ACHN (cell line): ENCODE results near the gene PDK2.
"Not testable (repeated sequence)": the region's sequence is repeated elsewhere in the genome, so short reads cannot be mapped to it uniquely, and the experiment has no call there.

Experiments
- DNase-seq: peaks from one replicate; pipeline ENCODE4 v3.0.0-alpha.2; 2015
- in situ Hi-C: cut with HindIII; loops from 2 replicates; pipeline ENCODE4 v1.10.0; 2017; ENCODE audit warnings: low sequenced_read_pairs, low pct_ligation_motif_present, low pct_unique_long_range_greater_than_20kb

PDK2 gene

DNA sequence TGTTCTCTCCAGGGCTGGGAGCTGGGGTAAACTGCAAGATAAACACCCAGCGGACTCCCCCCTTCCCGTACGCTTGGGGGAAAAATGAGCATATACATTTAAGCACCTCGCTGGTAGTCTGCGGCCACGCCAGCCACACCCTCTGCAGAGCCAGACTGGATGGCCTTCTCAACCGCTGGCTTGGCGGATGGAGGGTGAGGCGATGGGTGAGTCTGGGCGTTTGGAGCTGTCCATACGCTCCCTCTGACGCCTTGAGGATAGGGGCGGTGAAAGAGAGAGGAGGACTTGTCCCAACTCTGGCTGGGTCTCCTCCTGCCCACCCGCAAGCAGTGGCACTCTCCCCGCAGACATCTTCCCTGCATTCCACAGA lies 38.2 kb upstream of the PDK2 start:
- in situ Hi-C loops, result no loop called here
- peak; percentile 53 for DNase-seq

DNA sequence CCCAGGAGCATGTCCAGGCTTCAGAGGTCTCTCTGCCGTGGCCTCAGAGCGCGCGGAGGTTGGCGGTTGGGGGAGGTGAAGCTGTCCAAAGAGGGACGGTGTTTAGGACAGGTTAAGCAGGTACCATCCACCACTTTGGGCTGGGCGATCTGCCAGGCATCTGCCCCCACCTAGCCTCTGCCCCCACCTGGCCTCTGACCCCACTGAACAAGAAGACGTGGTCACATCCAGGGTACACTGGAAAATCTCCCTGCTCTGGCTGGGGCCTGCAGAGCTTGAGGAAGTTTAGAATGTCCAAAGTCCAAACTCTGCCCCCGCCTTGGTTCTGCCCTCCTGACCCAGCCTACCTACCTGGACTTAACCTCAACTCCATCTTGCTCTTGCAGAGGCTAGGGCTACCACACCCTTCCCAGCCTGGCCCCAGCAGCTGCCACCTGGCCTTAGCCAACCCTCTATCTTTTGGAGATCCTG lies 37.6 kb upstream of the PDK2 start:
- no peak for DNase-seq

DNA sequence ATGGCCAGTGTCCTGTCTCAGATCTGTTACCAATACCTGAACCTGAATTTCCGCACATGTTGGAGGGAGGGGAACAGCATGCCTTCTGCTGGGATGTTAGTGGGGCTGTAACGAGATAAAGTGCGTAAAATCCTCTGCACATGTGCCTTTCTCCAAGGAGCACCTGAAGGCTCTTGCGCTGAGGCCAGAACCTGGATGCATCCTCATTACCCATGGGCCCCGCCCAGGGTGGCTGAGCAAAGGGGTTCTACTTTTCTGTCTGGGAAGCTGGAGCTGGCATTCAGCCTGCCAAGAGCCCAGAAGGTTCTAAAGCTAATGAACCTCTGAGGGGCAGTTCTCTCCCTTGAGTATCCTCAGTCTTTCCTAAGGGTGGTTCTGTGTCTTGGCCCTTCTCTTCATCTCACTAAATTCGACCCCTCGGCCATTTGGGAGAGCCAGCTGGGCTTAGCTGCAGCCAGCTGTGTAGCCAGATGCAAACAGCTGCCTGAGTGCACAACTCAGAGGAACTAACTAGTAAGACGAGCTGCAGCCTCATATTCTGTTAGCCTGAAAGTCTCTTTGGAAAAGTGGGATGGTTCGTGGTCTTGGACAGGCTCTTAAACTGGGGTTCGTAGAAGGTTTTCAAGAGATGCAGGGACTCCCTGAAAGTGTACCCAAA lies 36.7 kb upstream of the PDK2 start:
- in situ Hi-C loops, result no loop called here
- no peak for DNase-seq

More for the DNA sequence above, 37.6 kb upstream of the PDK2 start:
- in situ Hi-C loops, result no loop called here

DNA sequence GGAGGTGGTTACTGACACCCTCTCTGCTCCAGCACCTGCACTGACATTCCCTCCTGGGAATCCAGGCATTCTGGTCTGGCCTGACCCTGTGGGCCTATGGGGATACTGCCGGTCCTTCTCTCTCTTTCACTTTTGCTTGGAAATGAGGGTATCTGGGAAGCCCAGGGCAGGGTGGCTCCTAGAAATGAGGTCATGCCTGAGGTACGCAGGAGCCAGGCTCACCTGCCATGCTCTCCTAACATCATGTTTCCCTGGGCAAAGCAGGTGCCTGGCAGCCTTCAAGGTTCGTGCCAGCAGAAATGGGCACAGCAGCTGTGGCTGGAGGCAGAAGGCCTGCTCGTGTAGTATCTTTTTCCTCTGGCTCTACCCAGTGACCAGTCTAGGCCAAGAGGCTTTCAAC lies 35.9 kb upstream of the PDK2 start:
- no peak for DNase-seq
- in situ Hi-C loops, result no loop called here

DNA sequence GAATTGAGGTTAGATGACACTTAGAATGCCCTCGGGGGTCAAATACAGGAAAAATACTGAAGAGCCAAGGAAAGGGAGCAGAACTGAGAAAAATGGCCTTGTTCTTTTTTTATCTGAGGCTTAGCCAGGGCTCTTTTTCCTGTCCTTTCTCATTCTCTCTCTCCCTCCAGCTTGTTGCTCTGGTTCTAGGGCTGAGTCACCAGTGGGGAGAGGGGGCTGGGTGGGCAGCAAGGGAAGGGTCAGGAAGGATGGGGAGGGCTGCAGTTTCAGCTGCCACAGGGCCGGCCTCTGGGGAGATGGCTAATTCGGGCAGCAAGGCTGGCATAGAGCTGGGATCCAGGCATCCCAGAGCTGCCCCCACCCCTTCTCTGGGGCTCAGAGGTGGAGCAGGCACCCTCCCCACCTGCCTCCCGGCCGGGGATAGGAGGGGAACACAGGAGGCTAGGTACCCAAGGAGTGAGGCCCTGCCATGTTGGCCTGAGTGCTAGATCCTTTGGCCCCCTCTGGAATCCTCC lies 35.3 kb upstream of the PDK2 start:
- in situ Hi-C loops, result no loop called here
- DNase-seq, result no peak

DNA sequence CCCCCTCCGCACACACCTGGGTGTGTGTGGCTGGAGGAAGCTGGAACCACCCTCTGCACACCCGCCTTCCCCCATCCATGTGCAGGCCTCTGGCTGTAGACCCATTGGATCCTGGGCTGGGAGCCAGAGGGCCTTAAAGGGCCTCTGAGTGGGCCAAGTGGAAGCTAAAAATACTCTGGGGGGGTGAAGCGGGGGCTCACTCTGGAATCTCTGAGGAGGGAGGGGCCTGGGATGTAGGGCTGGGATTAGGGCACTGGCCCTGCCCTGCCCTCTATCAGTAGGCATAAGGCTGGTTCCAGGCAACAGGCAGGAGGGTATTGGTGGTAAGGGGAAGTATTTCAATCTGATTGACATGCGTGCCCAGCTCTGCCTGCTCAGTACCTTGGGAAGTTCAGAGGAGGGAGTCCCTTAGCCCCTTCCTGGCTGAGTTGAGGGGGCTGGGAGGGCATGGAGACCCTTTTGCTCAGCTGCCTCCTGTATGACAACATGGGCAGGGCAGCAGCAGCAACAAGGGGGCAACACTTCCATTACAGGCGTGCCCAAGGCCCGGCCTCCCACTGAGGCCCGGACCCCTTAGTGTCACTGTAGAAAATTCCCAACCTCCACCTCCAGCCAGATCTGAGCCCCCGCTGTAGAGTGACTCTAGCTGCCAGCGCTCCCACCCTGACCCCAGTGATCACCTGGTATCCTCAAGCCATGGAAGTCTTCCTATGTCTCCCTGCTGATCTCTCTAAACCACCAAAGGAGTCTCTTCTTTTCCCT lies 34.0 kb upstream of the PDK2 start:
- in situ Hi-C loops, result no loop called here
- peak; percentile 75 for DNase-seq

DNA sequence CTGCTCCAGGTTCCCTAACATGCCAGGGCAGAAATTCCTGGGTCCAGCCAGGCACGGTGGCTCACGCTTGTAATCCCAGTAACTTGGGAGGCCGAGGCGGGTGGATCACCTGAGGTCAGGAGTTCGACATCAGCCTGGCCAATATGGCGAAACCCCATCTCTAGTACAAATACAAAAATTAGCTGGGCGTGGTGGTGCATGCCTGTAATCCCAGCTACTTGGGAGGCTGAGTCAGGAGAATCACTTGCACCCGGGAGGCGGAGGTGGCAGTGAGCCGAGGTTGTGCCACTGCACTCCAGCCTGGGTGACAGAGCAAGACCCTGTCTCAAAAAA lies 33.5 kb upstream of the PDK2 start:
- in situ Hi-C loops, result not testable (repeated sequence)
- peak; percentile 48 for DNase-seq

DNA sequence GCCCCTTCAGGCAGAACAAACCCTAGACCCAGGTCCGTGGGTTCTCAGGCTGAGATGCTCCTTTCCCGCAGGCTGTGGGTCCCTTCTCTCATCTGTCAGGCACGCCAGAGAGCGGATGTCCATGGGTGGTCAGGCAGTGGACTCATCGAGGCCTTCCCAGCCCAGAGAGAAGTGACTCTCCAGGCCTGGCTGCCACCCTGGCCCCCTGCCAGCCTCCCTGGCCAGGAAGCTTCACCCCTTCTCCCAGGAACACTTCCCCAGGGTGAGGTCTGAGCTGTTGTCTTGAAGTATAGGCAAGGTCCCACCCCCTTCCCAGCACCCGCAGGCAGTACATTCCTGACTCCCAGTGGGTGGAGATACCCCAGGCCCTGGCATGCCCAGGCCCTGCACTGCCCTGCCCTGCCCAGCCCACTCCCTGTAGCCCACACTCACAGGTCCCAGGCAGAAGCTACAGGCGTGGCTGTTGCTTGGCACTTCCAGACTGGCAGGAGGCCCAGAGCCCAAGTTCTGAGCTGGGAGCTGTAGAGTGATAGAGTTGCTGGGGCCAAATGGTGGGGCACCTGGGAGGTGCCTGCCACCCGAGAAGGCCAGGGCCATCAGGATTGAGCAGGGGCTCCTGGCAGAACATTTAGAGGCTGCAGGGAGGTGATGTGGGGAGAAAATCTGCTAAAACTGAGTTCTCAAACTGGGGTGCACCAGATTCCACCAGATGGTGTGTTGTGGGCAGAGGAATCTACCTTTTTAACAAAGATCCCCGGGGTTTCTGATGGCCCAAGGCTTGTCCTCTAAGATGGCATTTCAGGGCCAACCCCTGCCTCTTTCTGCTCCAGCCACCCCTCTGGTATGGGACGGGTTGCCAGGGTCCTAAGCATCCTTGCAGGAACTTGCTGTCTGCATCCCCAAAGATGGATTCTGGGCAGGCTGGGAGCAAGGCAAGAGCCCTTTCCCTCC lies 32.6 kb upstream of the PDK2 start:
- peak; percentile 99 for DNase-seq
- in situ Hi-C loops, result no loop called here

DNA sequence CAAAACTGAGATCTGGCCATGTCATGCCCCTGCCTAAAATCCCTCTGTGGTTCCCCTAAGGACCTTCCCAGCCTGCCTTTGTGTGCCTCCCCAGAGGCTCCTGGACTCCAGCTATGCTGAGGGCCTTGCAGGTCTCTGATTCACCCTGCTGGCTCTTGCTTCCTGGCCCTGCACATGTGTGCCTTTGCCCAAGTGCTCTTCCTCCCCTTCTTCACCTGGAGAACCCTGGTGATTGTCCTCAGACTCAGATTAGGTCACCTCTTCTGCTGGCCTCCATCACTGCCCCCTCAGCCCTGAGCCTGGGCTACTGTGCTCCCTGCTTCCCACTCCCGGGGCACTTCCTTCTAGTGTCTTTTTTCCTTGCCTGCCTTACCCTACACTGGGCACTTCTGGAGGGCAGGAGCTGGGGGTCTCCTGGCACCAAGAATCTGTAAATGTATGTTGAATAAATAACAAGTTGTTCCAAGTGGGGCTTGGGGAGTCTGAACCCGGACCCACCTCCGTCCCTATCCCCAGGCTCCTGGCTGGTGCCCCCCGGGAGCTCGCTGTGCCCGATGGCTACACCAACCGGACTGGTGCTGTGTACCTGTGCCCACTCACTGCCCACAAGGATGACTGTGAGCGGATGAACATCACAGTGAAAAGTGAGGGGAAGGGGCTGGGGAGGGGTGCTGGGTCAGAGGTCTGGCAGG lies 31.4 kb upstream of the PDK2 start:
- in situ Hi-C loops, result no loop called here
- peak; percentile 57 for DNase-seq

DNA sequence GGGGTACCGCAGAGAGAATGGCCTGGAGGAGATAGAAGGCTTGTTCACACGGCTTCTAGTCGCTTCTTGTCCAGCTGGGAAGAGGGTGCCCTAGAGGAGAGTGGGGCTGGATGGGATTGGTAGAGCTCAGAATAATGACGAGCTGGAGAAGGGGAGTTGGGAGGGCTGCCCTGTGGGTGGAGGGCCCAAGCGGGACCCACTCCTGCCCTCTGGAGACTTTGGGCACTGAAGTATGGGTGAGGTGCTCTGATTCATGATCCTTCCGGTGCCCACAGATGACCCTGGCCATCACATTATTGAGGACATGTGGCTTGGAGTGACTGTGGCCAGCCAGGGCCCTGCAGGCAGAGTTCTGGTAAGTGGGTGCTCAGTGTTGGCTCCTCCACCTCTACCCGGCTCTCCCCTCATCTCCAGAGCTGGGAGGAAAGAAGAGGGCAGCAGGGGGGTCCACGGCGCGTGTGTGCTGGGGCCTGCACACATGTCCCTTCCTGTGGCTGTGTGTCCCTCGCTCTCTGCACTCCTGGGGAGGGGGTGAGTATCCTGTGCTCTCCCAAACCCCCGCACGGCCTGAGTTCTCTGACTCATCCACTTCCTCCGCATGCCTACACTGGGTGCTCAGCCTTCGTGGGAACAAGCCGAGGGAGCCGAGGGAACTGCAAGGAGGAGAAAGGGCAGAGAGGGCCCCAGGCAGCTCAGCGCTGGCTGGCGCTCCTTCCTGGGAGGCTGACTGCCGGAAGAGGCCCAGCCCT lies 30.7 kb upstream of the PDK2 start:
- in situ Hi-C loops, result no loop called here

DNA sequence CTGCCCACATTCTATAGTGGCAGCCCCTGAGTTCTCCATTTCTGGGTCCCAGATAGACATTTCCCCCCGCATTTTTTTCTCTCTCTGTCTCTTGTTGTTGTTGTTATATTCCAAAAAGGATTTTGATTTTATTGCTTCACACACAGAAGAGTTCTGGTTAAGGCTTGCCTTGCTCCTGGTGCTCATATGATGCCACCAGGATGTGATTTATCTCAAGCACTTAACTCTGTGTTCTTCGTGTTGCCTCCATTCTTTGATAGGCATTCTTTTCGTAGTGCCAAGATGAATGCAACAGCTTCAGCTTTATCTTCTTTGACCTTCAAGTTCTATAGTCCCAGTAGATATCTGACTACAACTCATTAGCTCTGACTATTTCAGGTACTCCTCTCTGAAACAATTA lies 30.1 kb upstream of the PDK2 start:
- DNase-seq, result no peak
- in situ Hi-C loops, result no loop called here

More for the DNA sequence above, 30.7 kb upstream of the PDK2 start:
- peak; percentile 96 for DNase-seq

DNA sequence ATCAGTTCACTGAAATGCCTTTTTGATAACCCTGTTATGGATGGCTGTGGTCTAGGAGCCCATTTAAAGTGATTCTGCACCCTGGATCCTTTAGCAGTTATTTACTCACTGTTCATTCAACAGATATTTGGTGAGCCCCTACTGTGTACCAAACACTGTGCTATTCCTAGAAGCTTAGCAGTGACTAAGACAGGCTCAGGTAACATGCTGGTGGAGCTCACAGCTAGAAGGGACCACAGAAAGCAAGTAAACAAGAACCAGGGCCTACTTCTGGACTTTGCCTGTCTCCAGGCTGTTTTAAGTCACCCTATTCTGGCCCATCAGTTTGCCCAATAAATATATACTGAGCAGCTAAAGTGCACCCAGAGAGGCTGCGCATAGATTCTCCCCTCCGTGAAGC lies 28.2 kb upstream of the PDK2 start:
- in situ Hi-C loops, result no loop called here
- no peak for DNase-seq

DNA sequence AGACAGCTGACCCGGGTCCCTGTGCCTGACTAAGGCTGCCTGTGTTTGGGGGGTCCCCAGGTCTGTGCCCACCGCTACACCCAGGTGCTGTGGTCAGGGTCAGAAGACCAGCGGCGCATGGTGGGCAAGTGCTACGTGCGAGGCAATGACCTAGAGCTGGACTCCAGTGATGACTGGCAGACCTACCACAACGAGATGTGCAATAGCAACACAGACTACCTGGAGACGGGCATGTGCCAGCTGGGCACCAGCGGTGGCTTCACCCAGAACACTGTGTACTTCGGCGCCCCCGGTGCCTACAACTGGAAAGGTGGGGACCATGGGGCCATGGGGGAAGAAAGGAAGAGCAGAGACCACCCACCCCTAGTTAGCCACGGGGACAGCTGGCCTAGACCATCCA lies 27.2 kb upstream of the PDK2 start:
- in situ Hi-C loops, result no loop called here
- DNase-seq, result no peak

DNA sequence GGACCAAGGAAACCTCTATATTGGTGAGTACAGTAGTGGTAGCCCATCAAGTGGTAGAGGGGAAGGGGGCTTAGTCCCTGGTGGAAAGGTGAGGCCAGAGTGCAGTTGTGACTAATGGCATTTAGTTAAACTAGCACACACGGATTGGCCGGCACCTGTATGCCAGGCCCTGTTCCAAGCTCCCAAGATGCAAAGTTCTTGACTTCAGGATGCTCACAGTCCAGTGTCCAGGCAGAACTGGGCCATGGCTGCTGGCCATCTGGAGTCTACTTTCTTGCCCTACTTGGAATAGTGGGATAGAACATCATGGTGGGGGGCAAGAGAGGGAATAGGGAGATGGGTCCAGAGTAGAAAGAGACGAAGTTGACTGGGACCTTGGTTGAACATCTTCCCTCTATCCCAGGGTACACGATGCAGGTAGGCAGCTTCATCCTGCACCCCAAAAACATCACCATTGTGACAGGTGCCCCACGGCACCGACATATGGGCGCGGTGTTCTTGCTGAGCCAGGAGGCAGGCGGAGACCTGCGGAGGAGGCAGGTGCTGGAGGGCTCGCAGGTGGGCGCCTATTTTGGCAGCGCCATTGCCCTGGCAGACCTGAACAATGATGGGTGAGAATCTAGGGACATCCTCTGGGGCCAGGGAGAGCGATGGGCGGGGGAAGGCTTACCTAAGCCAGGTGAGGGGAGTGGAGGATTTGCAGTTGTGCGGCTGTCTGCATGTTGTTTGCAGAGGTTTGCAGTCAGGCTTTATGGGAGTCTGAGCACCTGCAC lies 24.1 kb upstream of the PDK2 start:
- no peak for DNase-seq
- in situ Hi-C loops, result no loop called here

DNA sequence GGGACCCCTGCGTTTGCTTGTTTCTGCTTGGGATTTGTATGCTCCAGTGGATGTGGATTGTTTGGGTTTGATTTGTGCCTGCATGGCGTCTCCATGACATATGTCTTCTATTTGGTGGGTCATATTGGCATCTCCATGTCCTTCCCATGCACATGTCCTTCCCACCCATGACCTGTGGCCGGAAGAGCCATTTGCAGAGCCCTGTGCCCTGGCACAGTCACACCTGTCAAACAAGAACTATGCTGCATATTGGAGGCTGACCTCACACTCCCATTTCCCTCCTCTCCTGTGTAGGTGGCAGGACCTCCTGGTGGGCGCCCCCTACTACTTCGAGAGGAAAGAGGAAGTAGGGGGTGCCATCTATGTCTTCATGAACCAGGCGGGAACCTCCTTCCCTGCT lies 23.5 kb upstream of the PDK2 start:
- in situ Hi-C loops, result no loop called here
- no peak for DNase-seq

DNA sequence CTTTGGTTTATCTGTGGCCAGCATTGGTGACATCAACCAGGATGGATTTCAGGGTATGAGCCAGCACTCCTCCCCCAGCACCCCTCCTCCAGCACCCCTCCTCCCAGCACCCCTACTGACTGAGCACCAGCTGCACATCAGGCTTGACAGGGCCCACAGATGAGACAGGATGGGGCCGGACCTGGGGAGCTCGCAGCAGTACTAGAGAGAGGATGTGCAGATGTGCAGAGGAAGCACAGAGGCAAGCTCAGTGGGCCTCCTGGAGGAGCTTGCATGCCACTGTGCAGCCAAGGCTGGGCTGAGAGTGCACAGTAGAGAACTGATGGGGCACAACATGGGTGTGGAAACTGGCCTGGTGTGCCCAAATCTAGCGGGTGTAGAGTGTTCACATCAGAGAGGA lies 23.0 kb upstream of the PDK2 start:
- no peak for DNase-seq
- in situ Hi-C loops, result no loop called here

DNA sequence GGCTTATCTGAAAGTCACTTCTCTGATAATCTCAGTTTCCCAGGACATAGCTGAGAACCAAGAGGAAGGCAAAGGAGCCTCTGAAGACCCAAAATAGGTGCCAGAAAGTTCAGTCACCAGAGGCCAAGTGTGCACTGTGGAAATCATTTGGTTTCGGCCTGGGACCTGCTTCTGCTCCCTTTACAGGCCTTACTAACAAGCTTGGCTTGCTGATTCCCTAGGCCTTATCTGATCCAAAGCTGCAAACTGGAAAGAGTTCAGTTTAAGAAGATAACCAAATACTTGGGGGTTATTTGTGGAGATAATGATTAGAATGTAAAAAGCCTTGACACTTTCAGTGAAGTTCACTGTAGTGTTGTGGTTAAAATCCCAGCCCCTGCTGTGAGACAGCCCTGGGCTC lies 22.2 kb upstream of the PDK2 start:
- in situ Hi-C loops, result no loop called here
- DNase-seq, result no peak
